PC-3 (cell line): ENCODE results near the gene MPO. TPM values are rescaled to one million over a fixed set of nuclear protein-coding genes. Genes with fewer than 3 reads are reported as not detected.

Experiments used
- ATAC-seq: fragments of 200-7000 bp; cut with Tn5 transposase; 2 replicates; pipeline ENCODE4 v1.9.1; 2020; ENCODE audit warnings: mild to moderate bottlenecking, moderate library complexity
- BruUV-seq: library from RNA; stranded (reverse); fragments of 400-500 nt; replicated peaks from 2 replicates; lab custom pipeline; 2021; lab: Mats Ljungman, UMichigan
- CTCF ChIA-PET: fragments of 300-600 bp; sonication (Branson Sonifier 250); formaldehyde crosslinking; loops from one replicate; lab custom pipeline; 2022; ENCODE audit warnings: antibody characterized with exemption; lab: Charles Lee
- POLR2A ChIA-PET: fragments of 300-600 bp; sonication (Branson Sonifier 250); formaldehyde crosslinking; loops from one replicate; lab custom pipeline; 2022; ENCODE audit warnings: antibody characterized with exemption; ENCODE audit not compliant: unreplicated experiment; lab: Charles Lee
- DNase-seq: peaks from one replicate; pipeline ENCODE4 v3.0.0-alpha.2; 2015
- H2AFZ ChIP-seq: fragments of 300-600 bp; sonication (generic); 2 replicates; pipeline ENCODE4 v1.6.0; 2016; ENCODE audit warnings: antibody characterized with exemption, low read length
- H3F3A ChIP-seq: fragments of 300-600 bp; sonication (generic); one replicate; pipeline ENCODE4 v1.6.0; 2017; ENCODE audit warnings: antibody characterized with exemption, low read length, control low read depth, mild to moderate bottlenecking; ENCODE audit not compliant: unreplicated experiment
- H3K27ac ChIP-seq: fragments of 300-600 bp; sonication (generic); 2 replicates; pipeline ENCODE4 v1.5.1; 2016; ENCODE audit warnings: mild to moderate bottlenecking, low read length
- H3K27me3 ChIP-seq: fragments of 300-600 bp; sonication (generic); 2 replicates; pipeline ENCODE4 v1.6.1; 2016; ENCODE audit warnings: low read length, mixed read lengths
- H3K36me3 ChIP-seq: fragments of 300-600 bp; sonication (generic); 2 replicates; pipeline ENCODE4 v1.6.1; 2016; ENCODE audit warnings: low read depth, mixed run types, low read length, mixed read lengths
- H3K4me1 ChIP-seq: fragments of 300-600 bp; sonication (generic); 2 replicates; pipeline ENCODE4 v1.5.1; 2016; ENCODE audit warnings: low read length; ENCODE audit not compliant: insufficient read depth
- H3K4me2 ChIP-seq: fragments of 300-600 bp; sonication (generic); 2 replicates; pipeline ENCODE4 v1.6.0; 2016; ENCODE audit warnings: low read length
- H3K4me3 ChIP-seq: fragments of 300-600 bp; sonication (generic); 2 replicates; pipeline ENCODE4 v1.5.1; 2016; ENCODE audit warnings: mild to moderate bottlenecking, low read length, mixed read lengths
- H3K79me2 ChIP-seq: fragments of 300-600 bp; sonication (generic); 2 replicates; pipeline ENCODE4 v1.6.1; 2017; ENCODE audit warnings: low read length, mixed read lengths
- H3K9ac ChIP-seq: fragments of 300-600 bp; sonication (generic); 2 replicates; pipeline ENCODE4 v1.6.0; 2016; ENCODE audit warnings: mild to moderate bottlenecking, low read length
- H3K9me2 ChIP-seq: fragments of 300-600 bp; sonication (generic); replicated peaks from 2 replicates; pipeline ENCODE4 v1.6.1; 2016; ENCODE audit warnings: mixed run types, low read length, mixed read lengths
- H3K9me3 ChIP-seq: fragments of 300-600 bp; sonication (generic); 2 replicates; pipeline ENCODE4 v1.6.1; 2016; ENCODE audit warnings: low read length, mixed read lengths
- H4K20me1 ChIP-seq: fragments of 300-600 bp; sonication (generic); 2 replicates; pipeline ENCODE4 v1.6.1; 2016; ENCODE audit warnings: low read length, mixed read lengths
- CTCF ChIP-seq: fragments of 300-600 bp; sonication (generic); conservative IDR thresholded peaks from 2 replicates; pipeline ENCODE4 v1.5.1; 2017; ENCODE audit warnings: antibody characterized with exemption, low read depth, mild to moderate bottlenecking, low read length
- EZH2 ChIP-seq: fragments of 300-600 bp; sonication (generic); IDR thresholded peaks from one replicate; pipeline ENCODE4 v1.6.1; 2017; ENCODE audit warnings: antibody characterized with exemption, mild to moderate bottlenecking, low read length; ENCODE audit not compliant: unreplicated experiment
- EZH2phosphoT487 ChIP-seq: fragments of 300-600 bp; sonication (generic); IDR thresholded peaks from 2 replicates; pipeline ENCODE4 v1.6.1; 2018; ENCODE audit warnings: mild to moderate bottlenecking, antibody characterized with exemption, low read length, borderline replicate concordance
- intact Hi-C: fragments of 100-400 bp; cut with micrococcal nuclease; formaldehyde crosslinking; loops from 2 replicates; pipeline ENCODE4 v1.9.0; 2023
- total RNA-seq: library from RNA; depleted of rRNA; stranded (reverse); fragments of >200 nt; gene quantifications from 2 replicates; pipeline ENCODE4 v1.2.3, GENCODE V29; 2014

MPO gene
- total RNA-seq, 1 experiment from 2014 or later = not detected

GRCh38 chr17:58303971-58304749 is 23.4 kb upstream of the MPO start:
- Histone ChIP-seq H3K4me3 (no peak overlapping the region), H4K20me1 (no peaks in the 10 kb centered on the region), H3F3A (no peaks in the 10 kb centered on the region), H3K79me2 (no peaks in the 10 kb centered on the region), H3K9me2 (no peaks in the 10 kb centered on the region), H3K27me3 (peaks cover 11% of the 10 kb centered on the region), H3K4me2 (no peak overlapping the region), H3K4me1 (no peaks in the 10 kb centered on the region), H3K9me3 (no peaks in the 10 kb centered on the region), H2AFZ (peak overlapping the region; percentile 23; the same call in 1 of the 2 replicates), H3K27ac (no peak overlapping the region), H3K36me3 (no peaks in the 10 kb centered on the region), H3K9ac (no peak overlapping the region)
- DNase-seq = peak; percentile 73
- CTCF ChIA-PET = interaction anchor here (0.6 kb wide), 1 partner anchor 46 kb away, joined by 3 read pairs; no protein-coding TSS in a partner anchor
- intact Hi-C loops = no loop called here
- POLR2A ChIA-PET = no interaction called here
- no TSS peak for BruUV-seq
- ATAC-seq = peak; percentile 86
- TF ChIP-seq CTCF (peak; percentile 96), EZH2phosphoT487 (no peak)

GRCh38 chr17:58302919-58303585 is 22.3 kb upstream of the MPO start:
- POLR2A ChIA-PET = no interaction called here
- Histone ChIP-seq H3K4me2 (no peak overlapping the region), H2AFZ (no peak overlapping the region), H3K79me2 (no peaks in the 10 kb centered on the region), H3K4me1 (no peaks in the 10 kb centered on the region), H3K27ac (no peak overlapping the region), H3K9ac (no peak overlapping the region), H3K4me3 (no peak overlapping the region), H3K9me2 (no peaks in the 10 kb centered on the region), H3K36me3 (no peaks in the 10 kb centered on the region), H3F3A (no peaks in the 10 kb centered on the region), H3K9me3 (no peaks in the 10 kb centered on the region), H4K20me1 (no peaks in the 10 kb centered on the region), H3K27me3 (peaks cover 11% of the 10 kb centered on the region)
- CTCF ChIA-PET = interaction anchor here (0.5 to 0.6 kb wide), 2 partner anchors 452 to 851 kb away, joined by 5 to 7 read pairs; no protein-coding TSS in a partner anchor
- BruUV-seq = no TSS peak
- DNase-seq (no peak), ATAC-seq (no peak)
- intact Hi-C loops = no loop called here
- TF ChIP-seq EZH2phosphoT487 (no peak), EZH2 (no peak), CTCF (no peak)
